H9 (cell line): ENCODE data around the gene CCDC92. TPM values are rescaled to one million over a fixed set of nuclear protein-coding genes. Genes with fewer than 3 reads are reported as not detected.

Experiments used
- DNase-seq: peaks from one replicate; pipeline ENCODE4 v3.0.0-alpha.2; 2017
- H2AFZ ChIP-seq: one replicate; pipeline ENCODE4 v1.6.1; 2013; ENCODE audit warnings: mild to moderate bottlenecking, low read length, control low read depth, moderate library complexity
- H2AK5ac ChIP-seq: 2 replicates; pipeline ENCODE4 v1.6.1; 2013; ENCODE audit warnings: low read length, control low read depth, mixed read lengths; ENCODE audit not compliant: insufficient read length
- H2BK120ac ChIP-seq: one replicate; pipeline ENCODE4 v1.6.1; 2013; ENCODE audit warnings: low read depth, mild to moderate bottlenecking, low read length, control low read depth, inconsistent platforms; ENCODE audit not compliant: poor library complexity, severe bottlenecking
- H2BK12ac ChIP-seq: 2 replicates; pipeline ENCODE4 v1.6.1; 2013; ENCODE audit warnings: low read length, control low read depth, mixed read lengths, low read depth; ENCODE audit not compliant: insufficient read length
- H2BK15ac ChIP-seq: 2 replicates; pipeline ENCODE4 v1.6.1; 2013; ENCODE audit warnings: low read depth, low read length, control low read depth
- H2BK20ac ChIP-seq: one replicate; pipeline ENCODE4 v1.6.1; 2013; ENCODE audit warnings: low read depth, mild to moderate bottlenecking, low read length, control low read depth, inconsistent platforms; ENCODE audit not compliant: poor library complexity, severe bottlenecking
- H2BK5ac ChIP-seq: 2 replicates; pipeline ENCODE4 v1.6.1; 2013; ENCODE audit warnings: low read length, control low read depth, mixed read lengths; ENCODE audit not compliant: insufficient read length
- H3K14ac ChIP-seq: 2 replicates; pipeline ENCODE4 v1.6.1; 2013; ENCODE audit warnings: low read length, control low read depth; ENCODE audit not compliant: insufficient read depth
- H3K18ac ChIP-seq: 2 replicates; pipeline ENCODE4 v1.6.1; 2013; ENCODE audit warnings: low read depth, mild to moderate bottlenecking, mixed read lengths, low read length, control low read depth; ENCODE audit not compliant: insufficient read length
- H3K23ac ChIP-seq: 2 replicates; pipeline ENCODE4 v1.6.1; 2013; ENCODE audit warnings: low read length, control low read depth, mixed read lengths, low read depth; ENCODE audit not compliant: insufficient read length
- H3K23me2 ChIP-seq: 2 replicates; pipeline ENCODE4 v1.6.1; 2013; ENCODE audit warnings: low read depth, mild to moderate bottlenecking, mixed read lengths, low read length, control low read depth; ENCODE audit not compliant: insufficient read length, poor library complexity, severe bottlenecking
- H3K27ac ChIP-seq: 2 replicates; pipeline ENCODE4 v1.5.1; 2013; ENCODE audit warnings: low read length, control low read depth, mixed read lengths, low read depth; ENCODE audit not compliant: insufficient read length
- H3K27me3 ChIP-seq: 2 replicates; pipeline ENCODE4 v1.6.1; 2013; ENCODE audit warnings: low read length, control low read depth, inconsistent platforms; ENCODE audit not compliant: insufficient read depth
- H3K4ac ChIP-seq: 2 replicates; pipeline ENCODE4 v1.6.1; 2013; ENCODE audit warnings: low read depth, mild to moderate bottlenecking, control low read depth, inconsistent platforms, low read length, moderate library complexity
- H3K4me1 ChIP-seq: 2 replicates; pipeline ENCODE4 v1.6.1; 2013; ENCODE audit warnings: low read length, control low read depth, inconsistent platforms; ENCODE audit not compliant: insufficient read depth
- H3K4me2 ChIP-seq: 2 replicates; pipeline ENCODE4 v1.6.1; 2013; ENCODE audit warnings: low read length, control low read depth, mixed read lengths; ENCODE audit not compliant: insufficient read length, insufficient read depth
- H3K56ac ChIP-seq: 2 replicates; pipeline ENCODE4 v1.6.1; 2013; ENCODE audit warnings: low read depth, mild to moderate bottlenecking, mixed read lengths, low read length, control low read depth; ENCODE audit not compliant: insufficient read length
- H3K79me1 ChIP-seq: 2 replicates; pipeline ENCODE4 v1.6.1; 2013; ENCODE audit warnings: low read depth, mild to moderate bottlenecking, moderate library complexity, low read length, control low read depth, inconsistent platforms; ENCODE audit not compliant: insufficient read depth, poor library complexity, severe bottlenecking
- H3K79me2 ChIP-seq: 2 replicates; pipeline ENCODE4 v1.6.1; 2013; ENCODE audit warnings: low read length, control low read depth, inconsistent platforms; ENCODE audit not compliant: insufficient read depth
- H3K9ac ChIP-seq: 2 replicates; pipeline ENCODE4 v1.6.1; 2013; ENCODE audit warnings: low read length, control low read depth, mixed read lengths; ENCODE audit not compliant: insufficient read length; ENCODE audit errors: extremely low read depth
- H3K9me3 ChIP-seq: one replicate; pipeline ENCODE4 v1.6.1; 2013; ENCODE audit warnings: low read depth, low read length, inconsistent platforms; ENCODE audit not compliant: control insufficient read depth
- H3T11ph ChIP-seq: one replicate; pipeline ENCODE4 v1.6.1; 2013; ENCODE audit warnings: mild to moderate bottlenecking, low read length, control low read depth, inconsistent platforms
- H4K20me1 ChIP-seq: one replicate; pipeline ENCODE4 v1.6.1; 2013; ENCODE audit not compliant: control insufficient read depth, insufficient read length, insufficient read depth
- H4K5ac ChIP-seq: 2 replicates; pipeline ENCODE4 v1.6.1; 2013; ENCODE audit warnings: low read depth, mild to moderate bottlenecking, mixed read lengths, low read length, control low read depth; ENCODE audit not compliant: insufficient read length
- H4K8ac ChIP-seq: replicated peaks from 2 replicates; pipeline ENCODE4 v1.6.1; 2013; ENCODE audit warnings: low read length, control low read depth, mixed read lengths, low read depth; ENCODE audit not compliant: insufficient read length
- H4K91ac ChIP-seq: 2 replicates; pipeline ENCODE4 v1.6.1; 2013; ENCODE audit warnings: low read depth, mild to moderate bottlenecking, moderate library complexity, mixed read lengths, low read length, control low read depth; ENCODE audit not compliant: insufficient read length
- H3K27ac Mint-ChIP-seq, 3 experiments: 2 replicates in 2 of 3; 3 replicates in 1 of 3; pipeline ENCODE4 v1.8.0; 2020 to 2021; ENCODE audit warnings: mixed read lengths in 3 of 3, mild to moderate bottlenecking in 1 of 3, moderate library complexity in 1 of 3
- H3K27me3 Mint-ChIP-seq: 2 replicates; pipeline ENCODE4 v1.8.0; 2021; ENCODE audit warnings: low read depth, mild to moderate bottlenecking, moderate library complexity, mixed read lengths
- H3K36me3 Mint-ChIP-seq, 3 experiments: 2 replicates in 2 of 3; 3 replicates in 1 of 3; pipeline ENCODE4 v1.8.0; 2020 to 2021; ENCODE audit warnings: low read depth in 3 of 3, mixed read lengths in 3 of 3; ENCODE audit not compliant: insufficient read depth in 1 of 3
- H3K4me1 Mint-ChIP-seq, 2 experiments: 2 replicates each; pipeline ENCODE4 v1.8.0; 2020; ENCODE audit warnings: mixed read lengths in 2 of 2
- H3K4me3 Mint-ChIP-seq, 2 experiments: 2 replicates in 1 of 2; 3 replicates in 1 of 2; pipeline ENCODE4 v1.8.0; 2020 to 2021; ENCODE audit warnings: mild to moderate bottlenecking in 2 of 2, mixed read lengths in 2 of 2, moderate library complexity in 1 of 2
- H3K9me3 Mint-ChIP-seq, 2 experiments: 2 replicates in 1 of 2; 3 replicates in 1 of 2; pipeline ENCODE4 v1.8.0; 2020; ENCODE audit warnings: mild to moderate bottlenecking in 2 of 2, mixed read lengths in 2 of 2, moderate library complexity in 1 of 2
- CTCF ChIP-seq: fragments of 200-600 bp; sonication (generic); conservative IDR thresholded peaks from 3 replicates; pipeline ENCODE4 v1.8.0; 2021; ENCODE audit warnings: antibody characterized with exemption, mild to moderate bottlenecking
- WGBS: extraction: QIAGEN DNeasy Blood & Tissue Kit; methylation state at CpG from one replicate; pipeline ENCODE4 v1.1.7; 2013; ENCODE audit warnings: missing lambda C conversion rate, low lambda C conversion rate, mixed read lengths; ENCODE audit not compliant: insufficient read length; ENCODE audit errors: extremely low coverage; 5-methylcytosine and 5-hydroxymethylcytosine counted together
- total RNA-seq: library from RNA; stranded (reverse); gene quantifications from 2 replicates; pipeline ENCODE4 v1.2.1, GENCODE V29; 2021

CCDC92 gene
- total RNA-seq, 1 experiment from 2014 or later: 1.3 TPM

DNA sequence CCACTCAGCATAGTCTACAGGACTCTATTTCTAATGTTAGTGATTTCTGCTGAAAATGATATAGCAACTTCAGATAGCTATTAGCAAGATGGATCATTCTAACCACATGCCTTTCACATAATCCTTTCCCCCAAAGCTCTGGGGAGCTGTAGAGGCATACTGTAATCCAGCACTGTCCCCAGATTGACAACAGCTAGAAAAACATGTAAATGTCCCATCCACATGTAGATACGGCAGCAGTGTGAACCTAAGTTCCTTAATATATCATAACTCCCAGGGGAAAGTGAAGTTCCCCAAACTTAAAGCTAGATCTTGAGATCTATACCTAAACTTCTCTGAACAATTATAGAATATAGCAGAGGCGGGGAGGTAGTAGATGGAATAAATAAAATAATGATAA is 14.4 kb upstream of the CCDC92 start:
- H3K79me2 ChIP-seq: no peaks in the 10 kb centered on the region

More for the DNA sequence above, 14.4 kb upstream of the CCDC92 start:
- no peak overlapping the region for H3T11ph ChIP-seq
- H2BK15ac ChIP-seq: no peak overlapping the region
- no peak overlapping the region for H3K27ac ChIP-seq
- no peak overlapping the region for H2AK5ac ChIP-seq
- H4K20me1 ChIP-seq: no peaks in the 10 kb centered on the region
- H3K9me3 ChIP-seq: no peaks in the 10 kb centered on the region
- H2BK5ac ChIP-seq: no peak overlapping the region
- no peak overlapping the region for H3K9ac ChIP-seq
- H3K4me2 ChIP-seq: no peak overlapping the region
- no CpG with 5 or more reads among the region's 2 CpGs for WGBS
- no peaks in the 10 kb centered on the region for H3K9me3 Mint-ChIP-seq
- no peak overlapping the region for H3K56ac ChIP-seq
- peaks cover 2% of the 10 kb centered on the region for H3K79me1 ChIP-seq
- no peaks in the 10 kb centered on the region for H3K4me1 ChIP-seq
- H3K27ac Mint-ChIP-seq: no peak overlapping the region
- no peak overlapping the region for H3K14ac ChIP-seq
- H3K18ac ChIP-seq: no peak overlapping the region
- peaks cover 0 to 10% of the 10 kb centered on the region in 2 experiments; a peak in 2 of 4 replicates for H3K4me1 Mint-ChIP-seq
- H3K4me3 Mint-ChIP-seq: no peak overlapping the region
- H3K36me3 Mint-ChIP-seq: peaks cover 0 to 19% (median 14%) of the 10 kb centered on the region in 3 experiments; a peak in 5 of 7 replicates
- no peak overlapping the region for H4K91ac ChIP-seq
- no peak overlapping the region for H4K8ac ChIP-seq
- no peak overlapping the region for H3K23ac ChIP-seq
- no peaks in the 10 kb centered on the region for H3K23me2 ChIP-seq
- H3K27me3 Mint-ChIP-seq: peaks cover 10% of the 10 kb centered on the region
- no peak overlapping the region for H2BK12ac ChIP-seq
- H2AFZ ChIP-seq: no peak overlapping the region
- H3K4ac ChIP-seq: no peak overlapping the region
- no peak overlapping the region for H2BK20ac ChIP-seq
- H3K27me3 ChIP-seq: no peaks in the 10 kb centered on the region
- no peak overlapping the region for H4K5ac ChIP-seq
- DNase-seq: no peak
- no peak overlapping the region for H2BK120ac ChIP-seq
- no peak for TF ChIP-seq CTCF
